Chondrocyte (in vitro differentiated cells): ENCODE data around the gene PALM. TPM values are rescaled to one million over a fixed set of nuclear protein-coding genes. Genes with fewer than 3 reads are reported as not detected.
"Not testable (repeated sequence)": the region's sequence is repeated elsewhere in the genome, so short reads cannot be mapped to it uniquely, and the experiment has no call there.

Source experiments
- DNase-seq: peaks from one replicate; pipeline ENCODE4 v3.0.0; 2021; ENCODE audit warnings: mixed read lengths, low spot score
- H3K27ac Mint-ChIP-seq: one replicate; pipeline ENCODE4 v1.8.0; 2021; ENCODE audit warnings: mild to moderate bottlenecking, moderate library complexity, mixed read lengths; ENCODE audit not compliant: unreplicated experiment
- H3K27me3 Mint-ChIP-seq: 2 replicates; pipeline ENCODE4 v1.8.0; 2021; ENCODE audit warnings: low read depth, mixed read lengths
- H3K36me3 Mint-ChIP-seq: 2 replicates; pipeline ENCODE4 v1.8.0; 2021; ENCODE audit warnings: low read depth, mixed read lengths
- H3K4me1 Mint-ChIP-seq: 2 replicates; pipeline ENCODE4 v1.8.0; 2021; ENCODE audit warnings: low read depth, mild to moderate bottlenecking, mixed read lengths
- H3K4me3 Mint-ChIP-seq: one replicate; pipeline ENCODE4 v1.8.0; 2021; ENCODE audit warnings: mild to moderate bottlenecking, moderate library complexity, mixed read lengths; ENCODE audit not compliant: unreplicated experiment
- H3K9me3 Mint-ChIP-seq: 2 replicates; pipeline ENCODE4 v1.8.0; 2021; ENCODE audit warnings: low read depth, mixed read lengths
- total RNA-seq: library from RNA; stranded (reverse); gene quantifications from 3 replicates; pipeline ENCODE4 v1.2.1, GENCODE V29; 2021
- TF ChIP-seq, protein P1 (sequence below): fragments of 200-600 bp; sonication (generic); IDR thresholded peaks from 2 replicates; pipeline ENCODE4 v1.5.0; 2021; ENCODE audit warnings: antibody characterized with exemption, mild to moderate bottlenecking, moderate library complexity

PALM gene
- total RNA-seq, 1 donor from 2014 or later, result 182 TPM

DNA sequence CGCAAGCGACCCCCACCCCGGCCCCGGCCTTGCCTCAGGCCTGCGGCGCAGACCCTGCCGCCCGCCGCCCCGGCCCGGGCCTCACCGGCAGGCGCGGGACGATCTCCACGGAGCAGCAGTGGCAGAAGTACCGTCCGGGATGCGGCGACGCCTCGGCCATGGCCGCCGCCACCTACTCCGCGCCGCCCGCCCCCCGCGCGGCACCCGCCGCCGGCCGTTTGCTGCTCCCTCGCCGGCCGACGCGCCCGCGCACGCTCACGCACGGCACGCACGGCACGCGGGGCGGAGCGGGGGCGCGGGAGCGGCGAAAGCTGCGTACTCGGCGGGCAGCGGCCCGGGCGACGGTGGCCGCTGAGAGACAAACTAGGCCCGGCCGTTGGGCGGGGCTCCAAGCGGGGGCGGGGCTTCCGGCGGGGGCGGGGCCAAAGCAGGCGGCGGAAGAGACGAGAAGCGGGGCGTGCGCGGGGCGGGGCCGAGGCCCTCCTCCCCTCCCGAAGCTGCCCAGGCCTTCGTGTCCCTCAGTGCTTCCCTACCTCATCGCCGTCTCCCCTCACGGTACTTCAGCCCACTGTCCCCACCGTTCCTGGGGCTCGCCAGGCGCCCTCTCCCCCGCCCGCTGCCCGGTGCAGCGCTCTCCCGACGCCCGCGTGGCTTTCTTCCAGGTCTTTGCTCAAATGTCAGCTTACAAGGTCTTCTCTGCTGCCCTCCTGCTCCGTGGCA, 45.6 kb upstream of the PALM start, which contains the start of gene RNF126:
Gene RNF126 (minus strand): TSS at position 253 of the 720 bp plus-strand sequence. CDS start 93 bp downstream, at position 160.
- no peak for DNase-seq
- Mint-ChIP-seq H3K4me1 (peaks cover 40% of the 10 kb centered on the region), H3K4me3 (peak within 1 kb of the TSS; percentile 78), H3K9me3 (no peaks in the 10 kb centered on the region), H3K27ac (peak within 1 kb of the TSS; percentile 80), H3K27me3 (no peaks in the 10 kb centered on the region), H3K36me3 (no peaks in the 10 kb centered on the region)
- TF ChIP-seq, protein P1, sequence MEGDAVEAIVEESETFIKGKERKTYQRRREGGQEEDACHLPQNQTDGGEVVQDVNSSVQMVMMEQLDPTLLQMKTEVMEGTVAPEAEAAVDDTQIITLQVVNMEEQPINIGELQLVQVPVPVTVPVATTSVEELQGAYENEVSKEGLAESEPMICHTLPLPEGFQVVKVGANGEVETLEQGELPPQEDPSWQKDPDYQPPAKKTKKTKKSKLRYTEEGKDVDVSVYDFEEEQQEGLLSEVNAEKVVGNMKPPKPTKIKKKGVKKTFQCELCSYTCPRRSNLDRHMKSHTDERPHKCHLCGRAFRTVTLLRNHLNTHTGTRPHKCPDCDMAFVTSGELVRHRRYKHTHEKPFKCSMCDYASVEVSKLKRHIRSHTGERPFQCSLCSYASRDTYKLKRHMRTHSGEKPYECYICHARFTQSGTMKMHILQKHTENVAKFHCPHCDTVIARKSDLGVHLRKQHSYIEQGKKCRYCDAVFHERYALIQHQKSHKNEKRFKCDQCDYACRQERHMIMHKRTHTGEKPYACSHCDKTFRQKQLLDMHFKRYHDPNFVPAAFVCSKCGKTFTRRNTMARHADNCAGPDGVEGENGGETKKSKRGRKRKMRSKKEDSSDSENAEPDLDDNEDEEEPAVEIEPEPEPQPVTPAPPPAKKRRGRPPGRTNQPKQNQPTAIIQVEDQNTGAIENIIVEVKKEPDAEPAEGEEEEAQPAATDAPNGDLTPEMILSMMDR, result no peak

DNA sequence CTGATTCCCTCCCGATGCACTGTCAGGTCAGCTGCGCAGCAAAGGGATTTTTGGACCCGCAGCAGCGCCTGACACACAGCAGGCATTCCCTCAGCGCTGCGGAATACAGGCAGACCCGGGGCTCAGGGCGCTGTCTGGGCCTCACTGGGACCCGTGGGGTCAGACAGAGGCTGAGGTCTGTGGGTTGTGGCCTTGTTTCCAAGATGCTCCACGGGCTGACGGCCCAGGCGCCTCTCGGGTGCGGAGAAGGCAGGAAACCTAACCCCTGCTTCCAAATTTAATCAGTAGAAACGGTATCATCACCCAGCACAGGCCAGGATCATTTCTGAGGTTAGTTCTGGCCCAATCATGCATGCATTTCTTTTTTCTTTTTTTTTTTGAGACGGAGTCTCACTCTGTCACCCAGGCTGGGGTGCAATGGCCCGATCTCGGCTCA, 45.0 kb upstream of the PALM start:
- H3K9me3 Mint-ChIP-seq, result no peaks in the 10 kb centered on the region
- H3K4me3 Mint-ChIP-seq, result peak overlapping the region; percentile 72
- peak overlapping the region; percentile 76 for H3K27ac Mint-ChIP-seq

DNA sequence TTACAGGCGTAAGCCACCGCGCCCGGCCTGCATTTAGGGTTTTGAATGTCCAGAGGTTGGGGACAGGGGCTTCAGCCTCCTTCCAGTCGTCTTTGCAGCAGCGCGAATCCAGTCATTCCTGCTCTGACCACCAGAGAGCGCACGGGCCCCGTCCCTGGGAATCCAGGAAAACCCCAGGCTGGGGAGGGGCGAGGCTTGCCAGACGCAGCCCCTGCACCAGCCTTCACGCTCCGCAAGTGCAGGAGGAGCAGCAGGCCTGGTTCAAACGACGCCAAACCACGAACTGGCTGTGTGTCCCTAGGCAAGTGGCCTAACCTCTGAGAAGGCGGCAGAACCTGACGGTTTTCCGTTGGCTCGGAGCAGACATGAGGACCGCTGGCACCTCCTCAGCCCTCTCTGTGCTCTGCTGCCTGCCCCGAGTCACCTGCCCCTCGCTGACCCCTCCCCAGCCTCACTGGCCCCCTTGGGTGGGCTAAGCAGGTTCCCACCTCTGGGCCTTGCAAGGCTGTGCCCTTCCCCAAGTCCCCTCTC, 43.8 kb upstream of the PALM start:
- DNase-seq, result no peak
- peak overlapping the region; percentile 63 for H3K27ac Mint-ChIP-seq
- no peaks in the 10 kb centered on the region for H3K27me3 Mint-ChIP-seq
- H3K9me3 Mint-ChIP-seq, result no peaks in the 10 kb centered on the region
- H3K4me3 Mint-ChIP-seq, result peak overlapping the region; percentile 38
- peaks cover 46% of the 10 kb centered on the region for H3K4me1 Mint-ChIP-seq
- no peaks in the 10 kb centered on the region for H3K36me3 Mint-ChIP-seq
- TF ChIP-seq, protein P1, result peak; percentile 94

More for the DNA sequence above, 45.0 kb upstream of the PALM start:
- Mint-ChIP-seq H3K36me3 (no peaks in the 10 kb centered on the region), H3K27me3 (no peaks in the 10 kb centered on the region), H3K4me1 (peaks cover 44% of the 10 kb centered on the region)
- TF ChIP-seq, protein P1, result no peak
- no peak for DNase-seq

DNA sequence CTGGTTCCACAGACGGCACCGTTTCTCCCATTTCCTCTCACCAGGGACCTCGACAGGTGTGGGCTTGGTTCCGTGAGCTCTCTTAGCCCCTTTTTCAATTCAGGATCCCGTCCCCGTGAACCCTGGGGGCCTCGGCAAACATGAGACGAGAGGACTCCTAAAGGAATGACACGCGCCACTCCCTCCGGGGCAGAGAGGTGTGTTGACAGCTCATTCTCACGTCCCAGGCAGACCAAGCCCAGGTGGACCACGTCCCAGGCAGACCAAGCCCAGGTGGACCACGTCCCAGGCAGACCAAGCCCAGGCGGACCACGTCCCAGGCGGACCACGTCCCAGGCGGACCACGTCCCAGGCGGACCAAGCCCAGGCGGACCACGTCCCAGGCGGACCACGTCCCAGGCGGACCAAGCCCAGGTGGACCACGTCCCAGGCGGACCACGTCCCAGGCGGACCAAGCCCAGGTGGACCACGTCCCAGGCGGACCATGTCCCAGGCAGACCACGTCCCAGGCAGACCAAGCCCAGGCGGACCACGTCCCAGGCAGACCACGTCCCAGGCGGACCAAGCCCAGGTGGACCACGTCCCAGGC, 41.7 kb upstream of the PALM start:
- H3K4me1 Mint-ChIP-seq, result peaks cover 28% of the 10 kb centered on the region
- not testable (repeated sequence) for H3K36me3 Mint-ChIP-seq, H3K27me3 Mint-ChIP-seq, H3K4me3 Mint-ChIP-seq, H3K9me3 Mint-ChIP-seq, DNase-seq, H3K27ac Mint-ChIP-seq

DNA sequence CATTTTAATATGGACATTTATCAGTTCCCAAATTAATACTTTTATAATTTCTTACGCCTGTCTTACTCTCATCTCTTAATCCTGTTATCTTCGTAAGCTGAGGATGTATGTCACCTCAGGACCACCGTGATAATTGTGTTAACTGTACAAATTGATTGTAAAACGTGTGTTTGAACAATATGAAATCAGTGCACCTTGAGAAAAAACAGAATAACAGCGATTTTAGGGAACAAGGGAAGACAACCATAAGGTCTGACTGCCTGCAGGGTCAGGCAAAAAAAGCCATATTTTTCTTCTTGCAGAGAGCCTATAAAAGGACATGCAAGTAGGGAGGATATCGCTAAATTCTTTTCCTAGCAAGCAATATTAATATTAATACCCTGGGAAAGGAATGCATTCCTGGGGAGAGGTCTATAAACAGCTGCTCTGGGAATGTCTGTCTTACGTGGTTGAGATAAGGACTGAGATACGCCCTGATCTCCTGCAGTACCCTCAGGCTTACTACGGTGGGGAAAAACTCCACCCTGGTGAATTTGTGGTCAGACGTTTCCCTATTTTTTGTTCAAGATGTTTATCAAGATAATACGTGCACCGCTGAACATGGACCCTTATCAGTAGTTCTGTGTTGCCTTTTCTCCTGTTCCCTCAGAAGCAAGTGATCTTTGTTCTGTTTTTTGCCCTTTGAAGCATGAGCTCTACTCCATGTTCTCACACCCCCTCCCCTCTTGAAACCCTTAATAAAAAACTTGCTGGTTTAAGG, 39.9 kb upstream of the PALM start:
- H3K36me3 Mint-ChIP-seq, DNase-seq, H3K4me3 Mint-ChIP-seq, H3K27me3 Mint-ChIP-seq, H3K9me3 Mint-ChIP-seq: not testable (repeated sequence)
- H3K27ac Mint-ChIP-seq, result peak overlapping the region; percentile 46
- H3K4me1 Mint-ChIP-seq, result peaks cover 22% of the 10 kb centered on the region

DNA sequence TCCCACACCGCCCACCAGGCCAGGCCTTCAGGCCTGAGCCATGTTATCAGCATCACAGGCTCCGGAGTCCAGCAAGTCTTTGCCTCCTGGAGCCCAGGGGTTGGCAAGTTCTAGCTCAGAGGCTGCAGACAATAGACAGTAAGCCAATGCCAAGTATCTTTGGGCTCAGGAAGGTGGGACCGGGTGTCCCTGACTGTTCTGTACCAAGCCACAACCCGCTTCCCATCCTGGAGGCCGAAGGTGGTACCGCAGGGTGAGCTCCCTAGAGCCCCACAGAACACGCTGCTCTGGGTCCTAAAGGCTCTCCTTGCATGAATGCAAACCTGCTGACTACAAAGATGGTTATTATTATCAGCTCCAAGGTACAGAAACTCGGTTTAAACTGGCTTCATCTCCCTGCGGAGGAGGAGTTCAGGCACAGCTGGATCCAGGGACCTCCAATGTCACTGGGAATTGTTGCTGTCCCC, 38.1 kb upstream of the PALM start:
- no peak overlapping the region for H3K27ac Mint-ChIP-seq
- H3K9me3 Mint-ChIP-seq, result no peaks in the 10 kb centered on the region
- peaks cover 16% of the 10 kb centered on the region for H3K4me1 Mint-ChIP-seq
- TF ChIP-seq, protein P1, result peak; percentile 11
- no peaks in the 10 kb centered on the region for H3K36me3 Mint-ChIP-seq
- no peaks in the 10 kb centered on the region for H3K27me3 Mint-ChIP-seq
- no peak overlapping the region for H3K4me3 Mint-ChIP-seq
- DNase-seq, result no peak
